Fibroblast of lung (primary cell): ENCODE data around the gene WDHD1. TPM values are rescaled to one million over a fixed set of nuclear protein-coding genes. Genes with fewer than 3 reads are reported as not detected.

ENCODE experiments used
- DNase-seq, 2 donors: peaks; one replicate each; pipeline versions ENCODE4 v3.0.0 to v3.0.0-alpha.2; 2010; ENCODE audit warnings: low read depth in 2 of 2
- H2AFZ ChIP-seq: 2 replicates; pipeline ENCODE4 v1.5.1; 2012; ENCODE audit warnings: low read length, control low read depth, inconsistent platforms
- H3K27ac ChIP-seq: 2 replicates; pipeline ENCODE4 v1.5.1; 2011; ENCODE audit warnings: low read length, control low read depth; ENCODE audit not compliant: insufficient read depth
- H3K27me3 ChIP-seq: 2 replicates; pipeline ENCODE4 v1.5.1; 2011; ENCODE audit warnings: mild to moderate bottlenecking, low read length; ENCODE audit not compliant: control insufficient read depth, insufficient read depth
- H3K36me3 ChIP-seq: 2 replicates; pipeline ENCODE4 v1.5.1; 2011; ENCODE audit warnings: low read length; ENCODE audit not compliant: control insufficient read depth, insufficient read depth
- H3K4me1 ChIP-seq: 2 replicates; pipeline ENCODE4 v1.5.1; 2011; ENCODE audit warnings: low read length; ENCODE audit not compliant: control insufficient read depth, insufficient read depth; ENCODE audit errors: extremely low read depth
- H3K4me2 ChIP-seq: 2 replicates; pipeline ENCODE4 v1.5.1; 2011; ENCODE audit warnings: low read length, control low read depth; ENCODE audit not compliant: insufficient read depth; ENCODE audit errors: extremely low read depth
- H3K4me3 ChIP-seq, 4 experiments: fragments of 200-600 bp in 1 of 4; sonication (generic) in 1 of 4; replicated peaks in 1 of 4; 2 replicates each; pipeline ENCODE4 v1.5.1; 2011 to 2016; ENCODE audit warnings: low read length in 4 of 4, low read depth in 3 of 4, mild to moderate bottlenecking in 3 of 4, control low read depth in 2 of 4, inconsistent platforms in 1 of 4, mixed read lengths in 1 of 4; ENCODE audit not compliant: insufficient read depth in 1 of 4; ENCODE audit errors: control extremely low read depth in 1 of 4
- H3K79me2 ChIP-seq: 2 replicates; pipeline ENCODE4 v1.5.1; 2012; ENCODE audit warnings: mild to moderate bottlenecking, low read length, inconsistent platforms; ENCODE audit not compliant: control insufficient read depth, insufficient read depth
- H3K9ac ChIP-seq: 2 replicates; pipeline ENCODE4 v1.5.1; 2011; ENCODE audit warnings: mild to moderate bottlenecking, low read length, control low read depth; ENCODE audit not compliant: insufficient read depth
- H3K9me3 ChIP-seq: 2 replicates; pipeline ENCODE4 v1.5.1; 2012; ENCODE audit warnings: low read depth, low read length; ENCODE audit not compliant: control insufficient read depth, insufficient read depth
- H4K20me1 ChIP-seq: 2 replicates; pipeline ENCODE4 v1.5.1; 2011; ENCODE audit warnings: low read length; ENCODE audit not compliant: control insufficient read depth, insufficient read depth; ENCODE audit errors: extremely low read depth
- CTCF ChIP-seq, 2 donors: IDR thresholded peaks in 1 of 2; conservative IDR thresholded peaks in 1 of 2; 1 replicate in 1 of 2; 2 replicates in 1 of 2; pipeline ENCODE4 v1.5.1; 2011 to 2012; ENCODE audit warnings: low read length in 2 of 2, control low read depth in 1 of 2, inconsistent platforms in 1 of 2, low read depth in 1 of 2, mild to moderate bottlenecking in 1 of 2
- EZH2 ChIP-seq: IDR thresholded peaks from 2 replicates; pipeline ENCODE4 v1.5.1; 2012; ENCODE audit warnings: low read length, control low read depth, mild to moderate bottlenecking; ENCODE audit errors: missing control alignments
- polyA plus RNA-seq, 2 donors: library from polyadenylated mRNA; depleted of rRNA in 1 of 2; stranded (reverse) in 1 of 2; unstranded in 1 of 2; fragments of >200 nt; gene quantifications; 2 replicates each; pipeline ENCODE4 v1.2.1, GENCODE V29; 2011 to 2012; ENCODE audit warnings: missing spikeins in 1 of 2
- total RNA-seq: library from RNA; depleted of rRNA; stranded (reverse); fragments of >200 nt; gene quantifications from 2 replicates; pipeline ENCODE4 v1.2.1, GENCODE V29; 2014

WDHD1 gene
- total and polyA plus RNA-seq, 2 donors (not counting 1 experiment from before 2014, with no cell fraction given) = 7.3 to 8.6 TPM

- peaks cover 4% of the 10 kb centered on the region for H3K4me1 ChIP-seq
- TF ChIP-seq EZH2 (no peak), CTCF (conservative IDR thresholded peaks at IDR 0.05 in 1 of 2, IDR thresholded peaks at IDR 0.05 in 1 of 2; ENCODE audit: low read depth in 1 of 2, low read length in 2 of 2) (no peak)
These were observed 22.1 kb upstream of the WDHD1 start for GRCh38 chr14:55048900-55049436.

GRCh38 chr14:55047301-55048053 lies 20.6 kb upstream of the WDHD1 start:
- no peak overlapping the region for H3K9ac ChIP-seq
- TF ChIP-seq EZH2 (no peak), CTCF (conservative IDR thresholded peaks at IDR 0.05 in 1 of 2, IDR thresholded peaks at IDR 0.05 in 1 of 2; ENCODE audit: low read depth in 1 of 2, low read length in 2 of 2) (no peak)
- no peaks in the 10 kb centered on the region for H3K27me3 ChIP-seq
- H2AFZ ChIP-seq = no peak overlapping the region
- H3K9me3 ChIP-seq = no peaks in the 10 kb centered on the region
- DNase-seq = no peak
- H3K4me1 ChIP-seq = peaks cover 4% of the 10 kb centered on the region
- peaks cover 8% of the 10 kb centered on the region for H3K79me2 ChIP-seq
- no peak overlapping the region for H3K27ac ChIP-seq
- H4K20me1 ChIP-seq = no peaks in the 10 kb centered on the region
- H3K36me3 ChIP-seq = peaks cover 5% of the 10 kb centered on the region
- H3K4me2 ChIP-seq = no peak overlapping the region
- no peak overlapping the region for H3K4me3 ChIP-seq

More at GRCh38 chr14:55048900-55049436, 22.1 kb upstream of the WDHD1 start:
- Histone ChIP-seq H3K4me2 (no peak overlapping the region), H3K4me3 (no peak overlapping the region), H4K20me1 (no peaks in the 10 kb centered on the region), H2AFZ (no peak overlapping the region), H3K36me3 (no peaks in the 10 kb centered on the region), H3K27ac (no peak overlapping the region), H3K27me3 (no peaks in the 10 kb centered on the region), H3K9ac (no peak overlapping the region), H3K79me2 (peaks cover 23% of the 10 kb centered on the region), H3K9me3 (no peaks in the 10 kb centered on the region)
- DNase-seq = no peak

- Histone ChIP-seq H4K20me1 (no peaks in the 10 kb centered on the region), H3K79me2 (peaks cover 5% of the 10 kb centered on the region), H3K27ac (no peak overlapping the region), H3K27me3 (no peaks in the 10 kb centered on the region), H3K36me3 (peaks cover 5% of the 10 kb centered on the region), H3K9ac (no peak overlapping the region), H2AFZ (no peak overlapping the region), H3K4me3 (no peak overlapping the region), H3K4me1 (no peaks in the 10 kb centered on the region), H3K9me3 (no peaks in the 10 kb centered on the region), H3K4me2 (no peak overlapping the region)
- TF ChIP-seq CTCF (conservative IDR thresholded peaks at IDR 0.05 in 1 of 2, IDR thresholded peaks at IDR 0.05 in 1 of 2; ENCODE audit: low read depth in 1 of 2, low read length in 2 of 2) (no peak), EZH2 (no peak)
- no peak for DNase-seq
These were observed 18.2 kb upstream of the WDHD1 start for GRCh38 chr14:55045087-55045486.
